GM23338 (cell line): ENCODE results near the gene VMA21. TPM values are rescaled to one million over a fixed set of nuclear protein-coding genes. Genes with fewer than 3 reads are reported as not detected.

Experiments used
- EZH2 ChIP-seq: fragments of 200-600 bp; sonication (generic); IDR thresholded peaks from one replicate; pipeline ENCODE4 v1.8.0; 2017; ENCODE audit warnings: antibody characterized with exemption, mild to moderate bottlenecking, low read depth; ENCODE audit not compliant: unreplicated experiment
- JUNB ChIP-seq: IDR thresholded peaks from one replicate; pipeline ENCODE4 v1.6.1; 2016; ENCODE audit warnings: antibody characterized with exemption; ENCODE audit not compliant: unreplicated experiment
- polyA plus RNA-seq: library from polyadenylated mRNA; unstranded; fragments of >200 nt; fragmentation: Nextera tagmentation; extraction: Ambion mirVana; gene quantifications from 2 replicates; pipeline ENCODE4 v1.2.1, GENCODE V29; 2016
- total RNA-seq: library from RNA; depleted of rRNA; stranded (reverse); fragments of >200 nt; shearing (Covaris generic); gene quantifications from 2 replicates; pipeline ENCODE4 v1.2.3, GENCODE V29; 2014
- TF ChIP-seq, protein P1 (sequence below): fragments of 250-450 bp; sonication (Bioruptor Pico); IDR thresholded peaks from 2 replicates; pipeline ENCODE4 v1.5.0; 2020; ENCODE audit warnings: mild to moderate bottlenecking, moderate library complexity
- TF ChIP-seq, protein P2 (sequence below): IDR thresholded peaks from one replicate; pipeline ENCODE4 v1.6.1; 2018; ENCODE audit warnings: antibody characterized with exemption; ENCODE audit not compliant: unreplicated experiment

Gene VMA21
- total and polyA plus RNA-seq, 2 experiments from 2014 or later = 34.8 to 90.3 TPM

DNA sequence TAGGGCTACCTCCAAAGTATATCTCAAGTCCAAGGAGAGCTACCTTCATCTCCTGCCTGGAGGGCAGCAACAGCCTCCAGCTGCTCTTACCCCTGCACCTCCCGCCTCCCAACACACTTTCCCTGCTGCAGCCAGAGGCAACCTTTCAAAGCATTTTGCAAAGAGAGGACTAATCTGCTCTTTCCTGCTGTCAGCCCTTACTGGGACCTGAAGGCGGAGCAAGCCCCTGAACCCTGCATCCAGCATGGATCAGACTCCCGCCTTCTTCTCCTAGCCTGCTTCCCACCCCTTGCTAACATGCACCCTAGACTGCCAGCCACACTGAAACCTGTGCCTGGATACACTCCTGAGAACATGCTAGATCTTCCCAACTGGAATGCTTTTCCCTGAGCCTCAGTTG lies 37.7 kb upstream of the VMA21 start (continued):
- TF ChIP-seq, protein P1, sequence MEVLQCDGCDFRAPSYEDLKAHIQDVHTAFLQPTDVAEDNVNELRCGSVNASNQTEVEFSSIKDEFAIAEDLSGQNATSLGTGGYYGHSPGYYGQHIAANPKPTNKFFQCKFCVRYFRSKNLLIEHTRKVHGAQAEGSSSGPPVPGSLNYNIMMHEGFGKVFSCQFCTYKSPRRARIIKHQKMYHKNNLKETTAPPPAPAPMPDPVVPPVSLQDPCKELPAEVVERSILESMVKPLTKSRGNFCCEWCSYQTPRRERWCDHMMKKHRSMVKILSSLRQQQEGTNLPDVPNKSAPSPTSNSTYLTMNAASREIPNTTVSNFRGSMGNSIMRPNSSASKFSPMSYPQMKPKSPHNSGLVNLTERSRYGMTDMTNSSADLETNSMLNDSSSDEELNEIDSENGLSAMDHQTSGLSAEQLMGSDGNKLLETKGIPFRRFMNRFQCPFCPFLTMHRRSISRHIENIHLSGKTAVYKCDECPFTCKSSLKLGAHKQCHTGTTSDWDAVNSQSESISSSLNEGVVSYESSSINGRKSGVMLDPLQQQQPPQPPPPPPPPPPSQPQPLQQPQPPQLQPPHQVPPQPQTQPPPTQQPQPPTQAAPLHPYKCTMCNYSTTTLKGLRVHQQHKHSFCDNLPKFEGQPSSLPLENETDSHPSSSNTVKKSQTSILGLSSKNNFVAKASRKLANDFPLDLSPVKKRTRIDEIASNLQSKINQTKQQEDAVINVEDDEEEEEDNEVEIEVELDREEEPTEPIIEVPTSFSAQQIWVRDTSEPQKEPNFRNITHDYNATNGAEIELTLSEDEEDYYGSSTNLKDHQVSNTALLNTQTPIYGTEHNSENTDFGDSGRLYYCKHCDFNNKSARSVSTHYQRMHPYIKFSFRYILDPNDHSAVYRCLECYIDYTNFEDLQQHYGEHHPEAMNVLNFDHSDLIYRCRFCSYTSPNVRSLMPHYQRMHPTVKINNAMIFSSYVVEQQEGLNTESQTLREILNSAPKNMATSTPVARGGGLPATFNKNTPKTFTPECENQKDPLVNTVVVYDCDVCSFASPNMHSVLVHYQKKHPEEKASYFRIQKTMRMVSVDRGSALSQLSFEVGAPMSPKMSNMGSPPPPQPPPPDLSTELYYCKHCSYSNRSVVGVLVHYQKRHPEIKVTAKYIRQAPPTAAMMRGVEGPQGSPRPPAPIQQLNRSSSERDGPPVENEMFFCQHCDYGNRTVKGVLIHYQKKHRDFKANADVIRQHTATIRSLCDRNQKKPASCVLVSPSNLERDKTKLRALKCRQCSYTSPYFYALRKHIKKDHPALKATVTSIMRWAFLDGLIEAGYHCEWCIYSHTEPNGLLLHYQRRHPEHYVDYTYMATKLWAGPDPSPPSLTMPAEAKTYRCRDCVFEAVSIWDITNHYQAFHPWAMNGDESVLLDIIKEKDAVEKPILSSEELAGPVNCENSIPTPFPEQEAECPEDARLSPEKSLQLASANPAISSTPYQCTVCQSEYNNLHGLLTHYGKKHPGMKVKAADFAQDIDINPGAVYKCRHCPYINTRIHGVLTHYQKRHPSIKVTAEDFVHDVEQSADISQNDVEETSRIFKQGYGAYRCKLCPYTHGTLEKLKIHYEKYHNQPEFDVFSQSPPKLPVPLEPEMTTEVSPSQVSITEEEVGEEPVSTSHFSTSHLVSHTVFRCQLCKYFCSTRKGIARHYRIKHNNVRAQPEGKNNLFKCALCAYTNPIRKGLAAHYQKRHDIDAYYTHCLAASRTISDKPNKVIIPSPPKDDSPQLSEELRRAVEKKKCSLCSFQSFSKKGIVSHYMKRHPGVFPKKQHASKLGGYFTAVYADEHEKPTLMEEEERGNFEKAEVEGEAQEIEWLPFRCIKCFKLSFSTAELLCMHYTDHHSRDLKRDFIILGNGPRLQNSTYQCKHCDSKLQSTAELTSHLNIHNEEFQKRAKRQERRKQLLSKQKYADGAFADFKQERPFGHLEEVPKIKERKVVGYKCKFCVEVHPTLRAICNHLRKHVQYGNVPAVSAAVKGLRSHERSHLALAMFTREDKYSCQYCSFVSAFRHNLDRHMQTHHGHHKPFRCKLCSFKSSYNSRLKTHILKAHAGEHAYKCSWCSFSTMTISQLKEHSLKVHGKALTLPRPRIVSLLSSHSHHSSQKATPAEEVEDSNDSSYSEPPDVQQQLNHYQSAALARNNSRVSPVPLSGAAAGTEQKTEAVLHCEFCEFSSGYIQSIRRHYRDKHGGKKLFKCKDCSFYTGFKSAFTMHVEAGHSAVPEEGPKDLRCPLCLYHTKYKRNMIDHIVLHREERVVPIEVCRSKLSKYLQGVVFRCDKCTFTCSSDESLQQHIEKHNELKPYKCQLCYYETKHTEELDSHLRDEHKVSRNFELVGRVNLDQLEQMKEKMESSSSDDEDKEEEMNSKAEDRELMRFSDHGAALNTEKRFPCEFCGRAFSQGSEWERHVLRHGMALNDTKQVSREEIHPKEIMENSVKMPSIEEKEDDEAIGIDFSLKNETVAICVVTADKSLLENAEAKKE (CRISPR knock-in tag) = no peak
- TF ChIP-seq, protein P2, sequence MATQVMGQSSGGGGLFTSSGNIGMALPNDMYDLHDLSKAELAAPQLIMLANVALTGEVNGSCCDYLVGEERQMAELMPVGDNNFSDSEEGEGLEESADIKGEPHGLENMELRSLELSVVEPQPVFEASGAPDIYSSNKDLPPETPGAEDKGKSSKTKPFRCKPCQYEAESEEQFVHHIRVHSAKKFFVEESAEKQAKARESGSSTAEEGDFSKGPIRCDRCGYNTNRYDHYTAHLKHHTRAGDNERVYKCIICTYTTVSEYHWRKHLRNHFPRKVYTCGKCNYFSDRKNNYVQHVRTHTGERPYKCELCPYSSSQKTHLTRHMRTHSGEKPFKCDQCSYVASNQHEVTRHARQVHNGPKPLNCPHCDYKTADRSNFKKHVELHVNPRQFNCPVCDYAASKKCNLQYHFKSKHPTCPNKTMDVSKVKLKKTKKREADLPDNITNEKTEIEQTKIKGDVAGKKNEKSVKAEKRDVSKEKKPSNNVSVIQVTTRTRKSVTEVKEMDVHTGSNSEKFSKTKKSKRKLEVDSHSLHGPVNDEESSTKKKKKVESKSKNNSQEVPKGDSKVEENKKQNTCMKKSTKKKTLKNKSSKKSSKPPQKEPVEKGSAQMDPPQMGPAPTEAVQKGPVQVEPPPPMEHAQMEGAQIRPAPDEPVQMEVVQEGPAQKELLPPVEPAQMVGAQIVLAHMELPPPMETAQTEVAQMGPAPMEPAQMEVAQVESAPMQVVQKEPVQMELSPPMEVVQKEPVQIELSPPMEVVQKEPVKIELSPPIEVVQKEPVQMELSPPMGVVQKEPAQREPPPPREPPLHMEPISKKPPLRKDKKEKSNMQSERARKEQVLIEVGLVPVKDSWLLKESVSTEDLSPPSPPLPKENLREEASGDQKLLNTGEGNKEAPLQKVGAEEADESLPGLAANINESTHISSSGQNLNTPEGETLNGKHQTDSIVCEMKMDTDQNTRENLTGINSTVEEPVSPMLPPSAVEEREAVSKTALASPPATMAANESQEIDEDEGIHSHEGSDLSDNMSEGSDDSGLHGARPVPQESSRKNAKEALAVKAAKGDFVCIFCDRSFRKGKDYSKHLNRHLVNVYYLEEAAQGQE = no peak
- TF ChIP-seq EZH2 (no peak), JUNB (no peak)
